ENCODE measurements around the gene CLRN2. TPM values are rescaled to one million over a fixed set of nuclear protein-coding genes. Genes with fewer than 3 reads are reported as not detected.

CLRN2 gene
- total and polyA plus RNA-seq, 2 donors (not counting 1 experiment from before 2014, with no cell fraction given) = not detected

- no peaks in the 10 kb centered on the region for H3K9me3 ChIP-seq (ENCODE audit: control insufficient read depth, insufficient read depth, low read depth, low read length)
- H3K4me1 ChIP-seq (ENCODE audit: control insufficient read depth, extremely low read depth, insufficient read depth, low read length) = peaks cover under 1% of the 10 kb centered on the region
- H3K4me2 ChIP-seq (ENCODE audit: extremely low read depth, insufficient read depth, low read length) = no peak overlapping the region
- no peak overlapping the region for H3K27ac ChIP-seq (ENCODE audit: insufficient read depth, low read length)
- H3K79me2 ChIP-seq (ENCODE audit: control insufficient read depth, insufficient read depth, low read length) = peaks cover 6% of the 10 kb centered on the region
- no peaks in the 10 kb centered on the region for H4K20me1 ChIP-seq (ENCODE audit: control insufficient read depth, extremely low read depth, insufficient read depth, low read length)
- H2AFZ ChIP-seq (ENCODE audit: low read length) = no peak overlapping the region
- no peaks in the 10 kb centered on the region for H3K36me3 ChIP-seq (ENCODE audit: control insufficient read depth, insufficient read depth, low read length)
- no peak overlapping the region for H3K4me3 ChIP-seq (replicated peaks in 1 of 4; ENCODE audit: control extremely low read depth in 1 of 4, insufficient read depth in 1 of 4, low read depth in 3 of 4, low read length in 4 of 4)
- H3K27me3 ChIP-seq (ENCODE audit: control insufficient read depth, insufficient read depth, low read length) = peaks cover 8% of the 10 kb centered on the region
- H3K9ac ChIP-seq (ENCODE audit: insufficient read depth, low read length) = no peak overlapping the region
- DNase-seq (ENCODE audit: low read depth in 2 of 2) = no peak
- TF ChIP-seq CTCF (conservative IDR thresholded peaks at IDR 0.05 in 1 of 2, IDR thresholded peaks at IDR 0.05 in 1 of 2; ENCODE audit: low read depth in 1 of 2, low read length in 2 of 2) (no peak), EZH2 (IDR thresholded peaks at IDR 0.05; ENCODE audit: low read length, missing control alignments) (no peak)
These were observed 761 bp downstream of the CLRN2 start for GRCh38 chr4:17515445-17516407.

- no peaks in the 10 kb centered on the region for H3K36me3 ChIP-seq (ENCODE audit: control insufficient read depth, insufficient read depth, low read length)
- H3K27ac ChIP-seq (ENCODE audit: insufficient read depth, low read length) = no peak overlapping the region
- H2AFZ ChIP-seq (ENCODE audit: low read length) = no peak overlapping the region
- no peak overlapping the region for H3K9ac ChIP-seq (ENCODE audit: insufficient read depth, low read length)
- no peak for DNase-seq (ENCODE audit: low read depth in 2 of 2)
- TF ChIP-seq EZH2 (IDR thresholded peaks at IDR 0.05; ENCODE audit: low read length, missing control alignments) (no peak), CTCF (conservative IDR thresholded peaks at IDR 0.05 in 1 of 2, IDR thresholded peaks at IDR 0.05 in 1 of 2; ENCODE audit: low read depth in 1 of 2, low read length in 2 of 2) (no peak)
- no peaks in the 10 kb centered on the region for H3K4me1 ChIP-seq (ENCODE audit: control insufficient read depth, extremely low read depth, insufficient read depth, low read length)
- peaks cover 11% of the 10 kb centered on the region for H3K27me3 ChIP-seq (ENCODE audit: control insufficient read depth, insufficient read depth, low read length)
- H3K9me3 ChIP-seq (ENCODE audit: control insufficient read depth, insufficient read depth, low read depth, low read length) = no peaks in the 10 kb centered on the region
- no peaks in the 10 kb centered on the region for H4K20me1 ChIP-seq (ENCODE audit: control insufficient read depth, extremely low read depth, insufficient read depth, low read length)
- no peak overlapping the region for H3K4me2 ChIP-seq (ENCODE audit: extremely low read depth, insufficient read depth, low read length)
- H3K79me2 ChIP-seq (ENCODE audit: control insufficient read depth, insufficient read depth, low read length) = no peaks in the 10 kb centered on the region
- H3K4me3 ChIP-seq (replicated peaks in 1 of 4; ENCODE audit: control extremely low read depth in 1 of 4, insufficient read depth in 1 of 4, low read depth in 3 of 4, low read length in 4 of 4) = no peak overlapping the region
These were observed 2.0 kb downstream of the CLRN2 start for GRCh38 chr4:17516980-17517379.

- Histone ChIP-seq H3K4me3 (replicated peaks in 1 of 4; ENCODE audit: control extremely low read depth in 1 of 4, insufficient read depth in 1 of 4, low read depth in 3 of 4, low read length in 4 of 4) (no peak overlapping the region), H4K20me1 (ENCODE audit: control insufficient read depth, extremely low read depth, insufficient read depth, low read length) (no peaks in the 10 kb centered on the region), H3K36me3 (ENCODE audit: control insufficient read depth, insufficient read depth, low read length) (no peaks in the 10 kb centered on the region), H3K79me2 (ENCODE audit: control insufficient read depth, insufficient read depth, low read length) (no peaks in the 10 kb centered on the region), H3K4me1 (ENCODE audit: control insufficient read depth, extremely low read depth, insufficient read depth, low read length) (no peaks in the 10 kb centered on the region), H2AFZ (ENCODE audit: low read length) (no peak overlapping the region), H3K9ac (ENCODE audit: insufficient read depth, low read length) (no peak overlapping the region), H3K27ac (ENCODE audit: insufficient read depth, low read length) (no peak overlapping the region), H3K27me3 (ENCODE audit: control insufficient read depth, insufficient read depth, low read length) (peaks cover 11% of the 10 kb centered on the region), H3K4me2 (ENCODE audit: extremely low read depth, insufficient read depth, low read length) (no peak overlapping the region), H3K9me3 (ENCODE audit: control insufficient read depth, insufficient read depth, low read depth, low read length) (no peaks in the 10 kb centered on the region)
- no peak for TF ChIP-seq CTCF (conservative IDR thresholded peaks at IDR 0.05 in 1 of 2, IDR thresholded peaks at IDR 0.05 in 1 of 2; ENCODE audit: low read depth in 1 of 2, low read length in 2 of 2)
- no peak for TF ChIP-seq EZH2 (IDR thresholded peaks at IDR 0.05; ENCODE audit: low read length, missing control alignments)
- no peak for DNase-seq (ENCODE audit: low read depth in 2 of 2)
These were observed 2.7 kb downstream of the CLRN2 start for GRCh38 chr4:17517664-17518063.
